Measurements from ENCODE around the gene BMAL1.

- TF ChIP-seq CTCF (IDR thresholded peaks at IDR 0.05): no peak
- TF ChIP-seq POLR2A (IDR thresholded peaks at IDR 0.05): no peak
Observed at GRCh38 chr11:13315517-13316432, 38.2 kb downstream of the BMAL1 start.

Measured in Peyer's patch (tissue), 4 donors.